Fibroblast of lung (primary cell): Measurements from ENCODE around the gene WNK3. TPM values are rescaled to one million over a fixed set of nuclear protein-coding genes. Genes with fewer than 3 reads are reported as not detected.

Experiments used
- DNase-seq, 2 donors: peaks; one replicate each; pipeline versions ENCODE4 v3.0.0 to v3.0.0-alpha.2; 2010; ENCODE audit warnings: low read depth in 2 of 2
- H2AFZ ChIP-seq: 2 replicates; pipeline ENCODE4 v1.5.1; 2012; ENCODE audit warnings: low read length, control low read depth, inconsistent platforms
- H3K27ac ChIP-seq: 2 replicates; pipeline ENCODE4 v1.5.1; 2011; ENCODE audit warnings: low read length, control low read depth; ENCODE audit not compliant: insufficient read depth
- H3K27me3 ChIP-seq: 2 replicates; pipeline ENCODE4 v1.5.1; 2011; ENCODE audit warnings: mild to moderate bottlenecking, low read length; ENCODE audit not compliant: control insufficient read depth, insufficient read depth
- H3K36me3 ChIP-seq: 2 replicates; pipeline ENCODE4 v1.5.1; 2011; ENCODE audit warnings: low read length; ENCODE audit not compliant: control insufficient read depth, insufficient read depth
- H3K4me1 ChIP-seq: 2 replicates; pipeline ENCODE4 v1.5.1; 2011; ENCODE audit warnings: low read length; ENCODE audit not compliant: control insufficient read depth, insufficient read depth; ENCODE audit errors: extremely low read depth
- H3K4me2 ChIP-seq: 2 replicates; pipeline ENCODE4 v1.5.1; 2011; ENCODE audit warnings: low read length, control low read depth; ENCODE audit not compliant: insufficient read depth; ENCODE audit errors: extremely low read depth
- H3K4me3 ChIP-seq, 4 experiments: fragments of 200-600 bp in 1 of 4; sonication (generic) in 1 of 4; replicated peaks in 1 of 4; 2 replicates each; pipeline ENCODE4 v1.5.1; 2011 to 2016; ENCODE audit warnings: low read length in 4 of 4, low read depth in 3 of 4, mild to moderate bottlenecking in 3 of 4, control low read depth in 2 of 4, inconsistent platforms in 1 of 4, mixed read lengths in 1 of 4; ENCODE audit not compliant: insufficient read depth in 1 of 4; ENCODE audit errors: control extremely low read depth in 1 of 4
- H3K79me2 ChIP-seq: 2 replicates; pipeline ENCODE4 v1.5.1; 2012; ENCODE audit warnings: mild to moderate bottlenecking, low read length, inconsistent platforms; ENCODE audit not compliant: control insufficient read depth, insufficient read depth
- H3K9ac ChIP-seq: 2 replicates; pipeline ENCODE4 v1.5.1; 2011; ENCODE audit warnings: mild to moderate bottlenecking, low read length, control low read depth; ENCODE audit not compliant: insufficient read depth
- H3K9me3 ChIP-seq: 2 replicates; pipeline ENCODE4 v1.5.1; 2012; ENCODE audit warnings: low read depth, low read length; ENCODE audit not compliant: control insufficient read depth, insufficient read depth
- H4K20me1 ChIP-seq: 2 replicates; pipeline ENCODE4 v1.5.1; 2011; ENCODE audit warnings: low read length; ENCODE audit not compliant: control insufficient read depth, insufficient read depth; ENCODE audit errors: extremely low read depth
- EZH2 ChIP-seq: IDR thresholded peaks from 2 replicates; pipeline ENCODE4 v1.5.1; 2012; ENCODE audit warnings: low read length, control low read depth, mild to moderate bottlenecking; ENCODE audit errors: missing control alignments
- polyA plus RNA-seq, 2 donors: library from polyadenylated mRNA; depleted of rRNA in 1 of 2; stranded (reverse) in 1 of 2; unstranded in 1 of 2; fragments of >200 nt; gene quantifications; 2 replicates each; pipeline ENCODE4 v1.2.1, GENCODE V29; 2011 to 2012; ENCODE audit warnings: missing spikeins in 1 of 2
- total RNA-seq: library from RNA; depleted of rRNA; stranded (reverse); fragments of >200 nt; gene quantifications from 2 replicates; pipeline ENCODE4 v1.2.1, GENCODE V29; 2014
- TF ChIP-seq, protein P1 (sequence below), 2 donors: IDR thresholded peaks in 1 of 2; conservative IDR thresholded peaks in 1 of 2; 1 replicate in 1 of 2; 2 replicates in 1 of 2; pipeline ENCODE4 v1.5.1; 2011 to 2012; ENCODE audit warnings: low read length in 2 of 2, control low read depth in 1 of 2, inconsistent platforms in 1 of 2, low read depth in 1 of 2, mild to moderate bottlenecking in 1 of 2

The WNK3 gene
- total and polyA plus RNA-seq, 2 donors (not counting 1 experiment from before 2014, with no cell fraction given) = 0.17 to 0.24 TPM

DNA sequence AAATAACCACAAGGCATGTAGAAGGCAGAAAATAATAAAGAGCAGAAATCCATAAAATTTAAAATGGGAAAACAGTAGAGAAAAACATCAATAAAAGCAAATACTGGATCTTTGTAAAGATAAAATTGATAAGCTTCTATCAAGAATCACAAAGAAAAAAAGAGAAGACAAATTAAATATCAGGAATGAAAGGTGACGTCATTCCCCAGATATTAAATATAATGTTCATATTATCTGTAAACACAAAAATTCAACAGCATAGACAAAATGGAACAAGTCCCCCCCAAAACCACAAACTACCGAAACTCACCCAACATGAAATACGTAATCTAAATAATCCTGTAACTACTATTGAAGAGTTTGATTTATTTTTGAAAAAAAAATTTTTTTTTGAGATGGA is 144.2 kb downstream of the WNK3 start:
- no peak overlapping the region for H3K4me2 ChIP-seq
- no peaks in the 10 kb centered on the region for H3K36me3 ChIP-seq
- no peak overlapping the region for H2AFZ ChIP-seq
- H4K20me1 ChIP-seq = no peaks in the 10 kb centered on the region
- no peaks in the 10 kb centered on the region for H3K27me3 ChIP-seq
- no peak for DNase-seq
- H3K9ac ChIP-seq = no peak overlapping the region
- no peaks in the 10 kb centered on the region for H3K79me2 ChIP-seq
- H3K4me1 ChIP-seq = no peaks in the 10 kb centered on the region
- no peak overlapping the region for H3K4me3 ChIP-seq
- H3K9me3 ChIP-seq = no peaks in the 10 kb centered on the region
- H3K27ac ChIP-seq = no peak overlapping the region
- TF ChIP-seq, protein P1, sequence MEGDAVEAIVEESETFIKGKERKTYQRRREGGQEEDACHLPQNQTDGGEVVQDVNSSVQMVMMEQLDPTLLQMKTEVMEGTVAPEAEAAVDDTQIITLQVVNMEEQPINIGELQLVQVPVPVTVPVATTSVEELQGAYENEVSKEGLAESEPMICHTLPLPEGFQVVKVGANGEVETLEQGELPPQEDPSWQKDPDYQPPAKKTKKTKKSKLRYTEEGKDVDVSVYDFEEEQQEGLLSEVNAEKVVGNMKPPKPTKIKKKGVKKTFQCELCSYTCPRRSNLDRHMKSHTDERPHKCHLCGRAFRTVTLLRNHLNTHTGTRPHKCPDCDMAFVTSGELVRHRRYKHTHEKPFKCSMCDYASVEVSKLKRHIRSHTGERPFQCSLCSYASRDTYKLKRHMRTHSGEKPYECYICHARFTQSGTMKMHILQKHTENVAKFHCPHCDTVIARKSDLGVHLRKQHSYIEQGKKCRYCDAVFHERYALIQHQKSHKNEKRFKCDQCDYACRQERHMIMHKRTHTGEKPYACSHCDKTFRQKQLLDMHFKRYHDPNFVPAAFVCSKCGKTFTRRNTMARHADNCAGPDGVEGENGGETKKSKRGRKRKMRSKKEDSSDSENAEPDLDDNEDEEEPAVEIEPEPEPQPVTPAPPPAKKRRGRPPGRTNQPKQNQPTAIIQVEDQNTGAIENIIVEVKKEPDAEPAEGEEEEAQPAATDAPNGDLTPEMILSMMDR (conservative IDR thresholded peaks at IDR 0.05 in 1 of 2, IDR thresholded peaks at IDR 0.05 in 1 of 2; ENCODE audit: low read depth in 1 of 2, low read length in 2 of 2) = no peak
- no peak for TF ChIP-seq EZH2

DNA sequence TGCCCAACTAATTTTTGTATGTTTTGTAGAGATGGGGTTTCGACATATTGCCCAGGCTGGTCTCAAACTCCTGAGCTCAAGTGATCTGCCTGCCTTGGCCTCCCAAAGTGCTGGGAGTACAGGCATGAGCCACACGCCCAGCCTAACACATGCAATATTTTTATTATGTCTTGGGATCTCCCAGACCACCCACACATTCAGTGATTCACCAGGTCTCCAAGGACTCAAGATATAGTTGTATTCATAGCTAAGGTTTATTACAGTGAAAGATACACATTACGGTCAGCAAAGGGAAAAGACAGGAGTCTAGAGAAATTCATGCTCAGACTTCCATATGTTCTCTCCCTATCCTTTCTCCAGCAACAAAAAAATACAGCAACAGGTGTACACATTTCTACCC is 149.3 kb downstream of the WNK3 start:
- Histone ChIP-seq H3K27ac (no peak overlapping the region), H2AFZ (no peak overlapping the region), H3K4me2 (no peak overlapping the region), H3K27me3 (no peaks in the 10 kb centered on the region), H3K79me2 (no peaks in the 10 kb centered on the region), H3K9ac (no peak overlapping the region), H3K36me3 (no peaks in the 10 kb centered on the region), H3K4me3 (no peak overlapping the region), H3K4me1 (no peaks in the 10 kb centered on the region), H4K20me1 (no peaks in the 10 kb centered on the region), H3K9me3 (no peaks in the 10 kb centered on the region)
- DNase-seq = peak in 1 of 2 donors; percentile 67
- TF ChIP-seq, protein P1 (conservative IDR thresholded peaks at IDR 0.05 in 1 of 2, IDR thresholded peaks at IDR 0.05 in 1 of 2; ENCODE audit: low read depth in 1 of 2, low read length in 2 of 2) = no peak
- no peak for TF ChIP-seq EZH2

DNA sequence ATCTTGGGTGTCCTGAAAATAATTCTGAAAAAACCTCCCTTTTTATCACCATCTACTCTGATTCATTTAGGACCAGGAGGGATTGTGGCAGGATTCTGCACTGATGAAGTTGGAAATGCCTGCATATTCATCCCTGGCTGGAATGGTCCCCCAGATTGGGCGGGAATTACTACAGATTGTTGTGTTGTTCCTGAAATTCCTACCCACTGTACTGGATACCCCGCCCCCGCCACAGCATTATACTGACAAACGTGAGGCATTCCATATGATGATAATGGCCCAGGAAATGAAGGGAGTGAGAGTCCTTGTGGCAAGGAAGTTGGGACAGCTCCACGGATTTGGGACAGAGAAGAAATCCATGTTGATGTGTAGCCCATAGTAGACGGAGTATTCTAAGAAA is 159.6 kb downstream of the WNK3 start:
- DNase-seq = no peak
- H3K9ac ChIP-seq = no peak overlapping the region
- no peaks in the 10 kb centered on the region for H3K27me3 ChIP-seq
- H3K4me3 ChIP-seq = no peak overlapping the region
- H3K4me2 ChIP-seq = no peak overlapping the region
- no peaks in the 10 kb centered on the region for H3K9me3 ChIP-seq
- H4K20me1 ChIP-seq = no peaks in the 10 kb centered on the region
- H3K4me1 ChIP-seq = no peaks in the 10 kb centered on the region
- H2AFZ ChIP-seq = no peak overlapping the region
- H3K79me2 ChIP-seq = no peaks in the 10 kb centered on the region
- H3K27ac ChIP-seq = no peak overlapping the region
- TF ChIP-seq, protein P1 (conservative IDR thresholded peaks at IDR 0.05 in 1 of 2, IDR thresholded peaks at IDR 0.05 in 1 of 2; ENCODE audit: low read depth in 1 of 2, low read length in 2 of 2) = no peak
- TF ChIP-seq EZH2 = no peak
- no peaks in the 10 kb centered on the region for H3K36me3 ChIP-seq
